ENCODE measurements around the gene GSTA1.
"Not testable (repeated sequence)": the region's sequence is repeated elsewhere in the genome, so short reads cannot be mapped to it uniquely, and the experiment has no call there.

The GSTA1 gene

GRCh38 chr6:52757651-52758338, 45.8 kb downstream of the GSTA1 start:
- not testable (repeated sequence) for DNase-seq (ENCODE audit: low spot score)

GRCh38 chr6:52754443-52754842, 49.2 kb downstream of the GSTA1 start:
- no peak for DNase-seq (ENCODE audit: low spot score)

- not testable (repeated sequence) for DNase-seq (ENCODE audit: low spot score)
These were observed 50.5 kb downstream of the GSTA1 start for GRCh38 chr6:52753137-52753536.

GRCh38 chr6:52752310-52752709, 51.3 kb downstream of the GSTA1 start:
- no peak for DNase-seq (ENCODE audit: low spot score)

- no peak for DNase-seq (ENCODE audit: low spot score)
These were observed 54.0 kb downstream of the GSTA1 start for GRCh38 chr6:52749556-52750152.

- DNase-seq (ENCODE audit: low spot score): not testable (repeated sequence)
These were observed 56.3 kb downstream of the GSTA1 start for GRCh38 chr6:52747301-52747700.

GRCh38 chr6:52746213-52746612, 57.4 kb downstream of the GSTA1 start:
- DNase-seq (ENCODE audit: low spot score): no peak

- DNase-seq (ENCODE audit: low spot score): no peak
These were observed 57.8 kb downstream of the GSTA1 start for GRCh38 chr6:52745764-52746201.

GRCh38 chr6:52741872-52742271, 61.7 kb downstream of the GSTA1 start:
- DNase-seq (ENCODE audit: low spot score): no peak

All from germinal center (tissue), 1 donor.